Sigmoid colon (tissue), 4 donors: ENCODE data around the gene MFRP.

Experiments
- EP300 ChIP-seq, 4 donors: sonication (generic); formaldehyde crosslinking; IDR thresholded peaks; one replicate each; pipeline ENCODE4 v1.6.1; 2017; ENCODE audit warnings: antibody characterized with exemption in 4 of 4
- POLR2A ChIP-seq, 2 donors: fragments of 450-650 bp; IDR thresholded peaks; one replicate each; pipeline ENCODE4 v1.6.1; 2016; ENCODE audit warnings: antibody characterized with exemption in 2 of 2, mild to moderate bottlenecking in 2 of 2, moderate library complexity in 2 of 2
- POLR2AphosphoS5 ChIP-seq, 4 donors: sonication (generic); formaldehyde crosslinking; IDR thresholded peaks; one replicate each; pipeline ENCODE4 v1.6.1; 2017; ENCODE audit warnings: antibody characterized with exemption in 4 of 4
- TF ChIP-seq, protein P1 (sequence below), 4 experiments: fragments of 450-650 bp in 3 of 4; fragments of 200-600 bp in 1 of 4; IDR thresholded peaks; one replicate each; pipeline ENCODE4 v1.5.1; 2016 to 2019; ENCODE audit warnings: antibody characterized with exemption in 4 of 4, mild to moderate bottlenecking in 3 of 4, moderate library complexity in 2 of 4

DNA sequence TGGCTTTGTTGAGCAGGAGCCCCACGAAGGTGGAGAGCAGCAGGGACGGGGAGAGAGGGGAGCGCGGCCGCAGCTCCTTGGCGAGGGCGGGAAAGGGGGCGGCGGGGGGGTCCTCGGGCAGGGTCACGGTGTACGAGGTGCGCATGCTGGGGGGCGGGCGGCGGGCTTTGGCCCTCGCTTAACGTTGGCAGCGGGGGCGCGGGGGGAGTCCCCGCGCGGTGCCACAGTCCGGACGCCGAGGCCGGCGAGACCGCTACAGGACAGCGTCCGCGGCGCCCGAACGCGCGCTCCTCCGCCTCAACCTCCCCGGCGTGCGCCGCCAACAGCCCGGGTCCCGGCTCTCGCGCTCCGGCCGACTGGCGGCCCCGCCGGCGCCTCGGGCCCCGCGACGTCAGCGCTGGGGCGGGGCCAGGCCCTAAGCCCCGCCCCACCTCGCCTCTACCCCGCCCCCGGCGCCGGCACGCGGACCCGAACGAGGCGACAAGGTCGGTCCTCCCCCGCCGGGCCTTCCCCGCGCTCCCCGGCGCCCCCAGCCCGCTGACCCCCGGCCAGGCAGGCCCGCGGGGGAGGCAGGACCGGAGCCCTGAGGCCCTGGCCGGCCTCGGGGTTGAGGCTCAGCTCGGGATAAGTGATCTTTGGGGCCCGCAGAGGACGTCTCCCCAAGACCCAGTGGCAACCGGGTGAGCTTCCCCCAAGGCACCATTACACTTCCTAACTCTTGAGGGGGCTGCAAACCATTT is 17.5 kb upstream of the MFRP start:
- TF ChIP-seq, protein P1, sequence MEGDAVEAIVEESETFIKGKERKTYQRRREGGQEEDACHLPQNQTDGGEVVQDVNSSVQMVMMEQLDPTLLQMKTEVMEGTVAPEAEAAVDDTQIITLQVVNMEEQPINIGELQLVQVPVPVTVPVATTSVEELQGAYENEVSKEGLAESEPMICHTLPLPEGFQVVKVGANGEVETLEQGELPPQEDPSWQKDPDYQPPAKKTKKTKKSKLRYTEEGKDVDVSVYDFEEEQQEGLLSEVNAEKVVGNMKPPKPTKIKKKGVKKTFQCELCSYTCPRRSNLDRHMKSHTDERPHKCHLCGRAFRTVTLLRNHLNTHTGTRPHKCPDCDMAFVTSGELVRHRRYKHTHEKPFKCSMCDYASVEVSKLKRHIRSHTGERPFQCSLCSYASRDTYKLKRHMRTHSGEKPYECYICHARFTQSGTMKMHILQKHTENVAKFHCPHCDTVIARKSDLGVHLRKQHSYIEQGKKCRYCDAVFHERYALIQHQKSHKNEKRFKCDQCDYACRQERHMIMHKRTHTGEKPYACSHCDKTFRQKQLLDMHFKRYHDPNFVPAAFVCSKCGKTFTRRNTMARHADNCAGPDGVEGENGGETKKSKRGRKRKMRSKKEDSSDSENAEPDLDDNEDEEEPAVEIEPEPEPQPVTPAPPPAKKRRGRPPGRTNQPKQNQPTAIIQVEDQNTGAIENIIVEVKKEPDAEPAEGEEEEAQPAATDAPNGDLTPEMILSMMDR (IDR thresholded peaks at IDR 0.05) = no peak
- TF ChIP-seq POLR2A (IDR thresholded peaks at IDR 0.05) (no peak), EP300 (IDR thresholded peaks at IDR 0.05) (no peak), POLR2AphosphoS5 (IDR thresholded peaks at IDR 0.05) (peak; percentile 13 to 48 (median 28))
